IMR-90 (cell line): ENCODE data around the gene PDGFC. TPM values are rescaled to one million over a fixed set of nuclear protein-coding genes. Genes with fewer than 3 reads are reported as not detected.
A peak's percentile ranks its signal among the peaks of the same experiment; 100 is the strongest.

ENCODE experiments used
- ATAC-seq: fragments of 200-7000 bp; cut with Tn5 transposase; 2 replicates; pipeline ENCODE4 v1.9.1; 2020; ENCODE audit warnings: low read depth, mild to moderate bottlenecking, moderate library complexity
- BruUV-seq: library from RNA; stranded (reverse); fragments of 400-500 nt; replicated peaks from 2 replicates; lab custom pipeline; 2021; lab: Mats Ljungman, UMichigan
- CTCF ChIA-PET: fragments of 300-600 bp; formaldehyde crosslinking; extraction: SDS; loops from one replicate; lab custom pipeline; 2021; ENCODE audit warnings: antibody characterized with exemption; lab: Yijun Ruan, JAX
- POLR2A ChIA-PET: fragments of 300-600 bp; sonication (Branson Sonifier 250); formaldehyde crosslinking; loops from one replicate; lab custom pipeline; 2022; ENCODE audit warnings: antibody characterized with exemption; ENCODE audit not compliant: unreplicated experiment; lab: Charles Lee
- DNase-seq: peaks from one replicate; pipeline ENCODE4 v3.0.0; 2013
- H2AFZ ChIP-seq: replicated peaks from 2 replicates; pipeline ENCODE3; 2013; ENCODE audit warnings: low read length, mild to moderate bottlenecking; ENCODE audit not compliant: poor library complexity
- H2AK5ac ChIP-seq: 2 replicates; pipeline ENCODE4 v1.6.1; 2013; ENCODE audit warnings: low read depth, low read length, inconsistent platforms
- H2AK9ac ChIP-seq: replicated peaks from 2 replicates; pipeline ENCODE3; 2013; ENCODE audit warnings: mild to moderate bottlenecking, low read depth, low read length, moderate library complexity; ENCODE audit not compliant: poor library complexity
- H2BK120ac ChIP-seq: 2 replicates; pipeline ENCODE4 v1.6.1; 2013; ENCODE audit warnings: low read depth, low read length, inconsistent platforms
- H2BK15ac ChIP-seq: 3 replicates; pipeline ENCODE4 v1.6.1; 2013; ENCODE audit warnings: low read depth, low read length, inconsistent platforms
- H2BK20ac ChIP-seq: 2 replicates; pipeline ENCODE4 v1.6.1; 2013; ENCODE audit warnings: low read depth, mild to moderate bottlenecking, inconsistent platforms, low read length, moderate library complexity
- H2BK5ac ChIP-seq: 2 replicates; pipeline ENCODE4 v1.6.1; 2013; ENCODE audit warnings: mild to moderate bottlenecking, low read depth, low read length, inconsistent platforms; ENCODE audit not compliant: poor library complexity, severe bottlenecking
- H3K14ac ChIP-seq: replicated peaks from 2 replicates; pipeline ENCODE4 v1.6.1; 2013; ENCODE audit warnings: low read depth, low read length, inconsistent platforms
- H3K18ac ChIP-seq: 2 replicates; pipeline ENCODE4 v1.6.1; 2013; ENCODE audit warnings: low read depth, low read length, control low read depth
- H3K23ac ChIP-seq: 2 replicates; pipeline ENCODE4 v1.6.1; 2013; ENCODE audit warnings: low read depth, low read length, inconsistent platforms
- H3K27ac ChIP-seq: 2 replicates; pipeline ENCODE4 v1.5.1; 2013; ENCODE audit warnings: mild to moderate bottlenecking, control low read depth, low read length; ENCODE audit not compliant: insufficient read depth
- H3K27me3 ChIP-seq: 2 replicates; pipeline ENCODE4 v1.6.1; 2013; ENCODE audit warnings: low read length; ENCODE audit not compliant: control insufficient read depth, insufficient read depth
- H3K36me3 ChIP-seq: 2 replicates; pipeline ENCODE4 v1.6.1; 2013; ENCODE audit warnings: low read length, mixed read lengths; ENCODE audit not compliant: control insufficient read depth, insufficient read depth
- H3K4ac ChIP-seq: 2 replicates; pipeline ENCODE4 v1.6.1; 2013; ENCODE audit warnings: low read depth, low read length, inconsistent platforms
- H3K4me1 ChIP-seq: 2 replicates; pipeline ENCODE4 v1.6.1; 2013; ENCODE audit warnings: low read length, mixed read lengths; ENCODE audit not compliant: control insufficient read depth, insufficient read depth
- H3K4me2 ChIP-seq: 2 replicates; pipeline ENCODE4 v1.6.1; 2013; ENCODE audit warnings: low read depth, mild to moderate bottlenecking, control low read depth, low read length, moderate library complexity
- H3K4me3 ChIP-seq: 2 replicates; pipeline ENCODE4 v1.5.1; 2013; ENCODE audit warnings: low read depth, mild to moderate bottlenecking, control low read depth, low read length, moderate library complexity; ENCODE audit not compliant: insufficient read depth
- H3K56ac ChIP-seq: 2 replicates; pipeline ENCODE4 v1.6.1; 2013; ENCODE audit warnings: low read length, inconsistent platforms; ENCODE audit not compliant: insufficient read depth; ENCODE audit errors: extremely low read depth
- H3K79me1 ChIP-seq, 2 experiments: 2 replicates each; pipeline ENCODE4 v1.6.1; 2013; ENCODE audit warnings: low read length in 2 of 2, inconsistent platforms in 1 of 2, low read depth in 1 of 2
- H3K9ac ChIP-seq: 2 replicates; pipeline ENCODE4 v1.6.1; 2013; ENCODE audit warnings: low read depth, low read length, control low read depth
- H3K9me1 ChIP-seq: 2 replicates; pipeline ENCODE4 v1.6.1; 2013; ENCODE audit warnings: low read length, inconsistent platforms; ENCODE audit not compliant: insufficient read depth
- H3K9me3 ChIP-seq: 2 replicates; pipeline ENCODE4 v1.6.1; 2013; ENCODE audit warnings: low read length; ENCODE audit not compliant: control insufficient read depth, insufficient read depth
- H4K20me1 ChIP-seq: 2 replicates; pipeline ENCODE4 v1.6.1; 2013; ENCODE audit warnings: low read length, inconsistent platforms; ENCODE audit not compliant: insufficient read depth
- H4K5ac ChIP-seq: 2 replicates; pipeline ENCODE4 v1.6.1; 2013; ENCODE audit warnings: mild to moderate bottlenecking, low read depth, low read length, control low read depth
- H4K8ac ChIP-seq, 2 experiments: 2 replicates each; pipeline ENCODE4 v1.6.1; 2013; ENCODE audit warnings: low read depth in 2 of 2, low read length in 2 of 2, control low read depth in 1 of 2, inconsistent platforms in 1 of 2
- H4K91ac ChIP-seq: 2 replicates; pipeline ENCODE4 v1.6.1; 2013; ENCODE audit warnings: low read depth, low read length, inconsistent platforms; ENCODE audit not compliant: insufficient read depth
- BHLHE40 ChIP-seq: fragments of 150-350 bp; IDR thresholded peaks from 2 replicates; pipeline ENCODE4 v1.6.1; 2016; ENCODE audit warnings: mild to moderate bottlenecking, low read depth, low read length
- CEBPB ChIP-seq: IDR thresholded peaks from 2 replicates; pipeline ENCODE4 v1.6.1; 2012; ENCODE audit warnings: low read depth, low read length, improper control_type of control experiment
- CHD1 ChIP-seq: IDR thresholded peaks from 2 replicates; pipeline ENCODE4 v1.6.1; 2012; ENCODE audit warnings: low read depth, low read length, improper control_type of control experiment
- CTCF ChIP-seq: conservative IDR thresholded peaks from 2 replicates; pipeline ENCODE4 v1.5.1; 2012; ENCODE audit warnings: mild to moderate bottlenecking, low read depth, low read length, improper control_type of control experiment
- FOS ChIP-seq: fragments of 150-350 bp; IDR thresholded peaks from 2 replicates; pipeline ENCODE4 v1.6.1; 2016; ENCODE audit warnings: low read depth, low read length
- MAFK ChIP-seq: IDR thresholded peaks from 2 replicates; pipeline ENCODE4 v1.6.1; 2012; ENCODE audit warnings: low read depth, low read length, improper control_type of control experiment
- MAZ ChIP-seq: IDR thresholded peaks from 2 replicates; pipeline ENCODE4 v1.6.1; 2012; ENCODE audit warnings: low read depth, mild to moderate bottlenecking, low read length, improper control_type of control experiment, moderate library complexity, borderline replicate concordance
- MXI1 ChIP-seq: IDR thresholded peaks from 2 replicates; pipeline ENCODE4 v1.6.1; 2012; ENCODE audit warnings: low read depth, mild to moderate bottlenecking, low read length, moderate library complexity, borderline replicate concordance
- NFE2L2 ChIP-seq: fragments of 150-350 bp; IDR thresholded peaks from 2 replicates; pipeline ENCODE4 v1.6.1; 2016; ENCODE audit warnings: low read depth, mild to moderate bottlenecking, low read length
- POLR2A ChIP-seq: IDR thresholded peaks from 2 replicates; pipeline ENCODE4 v1.6.1; 2012; ENCODE audit warnings: mild to moderate bottlenecking, low read depth, low read length
- RAD21 ChIP-seq: IDR thresholded peaks from 2 replicates; pipeline ENCODE4 v1.6.1; 2012; ENCODE audit warnings: low read length, improper control_type of control experiment
- RCOR1 ChIP-seq: IDR thresholded peaks from 2 replicates; pipeline ENCODE4 v1.6.1; 2012; ENCODE audit warnings: mild to moderate bottlenecking, low read length, improper control_type of control experiment; ENCODE audit not compliant: insufficient replicate concordance
- RFX5 ChIP-seq: IDR thresholded peaks from 2 replicates; pipeline ENCODE4 v1.8.0; 2012; ENCODE audit warnings: low read depth, mild to moderate bottlenecking, low read length, moderate library complexity
- SMC3 ChIP-seq: fragments of 150-350 bp; IDR thresholded peaks from 2 replicates; pipeline ENCODE4 v1.6.1; 2016; ENCODE audit warnings: low read depth, mild to moderate bottlenecking, antibody characterized with exemption, low read length, moderate library complexity
- WGBS, 2 experiments: methylation state at CpG; one replicate each; pipeline versions ENCODE4 v1.1.5 to v1.1.7; 2013; ENCODE audit warnings: missing lambda C conversion rate in 2 of 2; ENCODE audit not compliant: insufficient read length in 1 of 2; ENCODE audit errors: extremely low coverage in 2 of 2; 5-methylcytosine and 5-hydroxymethylcytosine counted together
- dilution Hi-C: fragments of 300-500 bp; cut with HindIII; formaldehyde crosslinking; loops from one replicate; pipeline ENCODE4 v1.14.3; 2018; ENCODE audit warnings: low sequenced_read_pairs; ENCODE audit not compliant: unreplicated experiment
- in situ Hi-C: fragments of 300-500 bp; cut with MboI; formaldehyde crosslinking; loops from 3 replicates; pipeline ENCODE4 v1.14.3; 2019; ENCODE audit warnings: low sequenced_read_pairs, inconsistent platforms, mixed read lengths
- intact Hi-C: fragments of 100-400 bp; cut with micrococcal nuclease; formaldehyde crosslinking; loops from 2 replicates; pipeline ENCODE4 v1.10.0; 2022
- polyA plus RNA-seq, 3 experiments: library from polyadenylated mRNA; depleted of rRNA; stranded (reverse); fragments of >200 nt; gene quantifications; 2 replicates each; pipeline ENCODE4 v1.2.3, GENCODE V29; 2012; ENCODE audit warnings: low replicate concordance in 1 of 3
- total RNA-seq: library from RNA; depleted of rRNA; stranded (reverse); fragments of >200 nt; gene quantifications from 2 replicates; pipeline ENCODE4 v1.2.3, GENCODE V29; 2012
- TF ChIP-seq, protein P1 (sequence below): fragments of 150-350 bp; IDR thresholded peaks from 2 replicates; pipeline ENCODE4 v1.6.1; 2017; ENCODE audit warnings: mild to moderate bottlenecking, antibody characterized with exemption, low read length, low read depth
- TF ChIP-seq, protein P2 (sequence below): fragments of 150-350 bp; IDR thresholded peaks from 2 replicates; pipeline ENCODE4 v1.6.1; 2016; ENCODE audit warnings: low read depth, mild to moderate bottlenecking, low read length, moderate library complexity, borderline replicate concordance

PDGFC gene
- total and polyA plus RNA-seq, 2 of the 4 experiments (the other 2 are of a cell fraction): 19.8 to 90.7 TPM

- peak; percentile 60 for DNase-seq
- in situ Hi-C loops: loop anchor here (25.0 kb wide), 1 partner anchor 805 kb away; the partner anchor contains the start of gene CTSO
These were observed 204.8 kb downstream of the PDGFC start for GRCh38 chr4:156766846-156767245.

More at GRCh38 chr4:156766846-156767245, 204.8 kb downstream of the PDGFC start:
- dilution Hi-C loops: no loop called here
- Histone ChIP-seq H3K27ac (no peak overlapping the region), H3K4me1 (peaks cover 8% of the 10 kb centered on the region), H3K9me3 (no peaks in the 10 kb centered on the region), H3K36me3 (0 out of 2 replicates have a peak, but pooled peaks cover 1% of the 10 kb centered on the region), H2BK15ac (no peak overlapping the region), H3K14ac (no peak overlapping the region; the same call in 1 of the 2 replicates), H2BK5ac (peak overlapping the region; percentile 68), H2AFZ (no peak overlapping the region), H3K56ac (no peak overlapping the region), H2BK20ac (peak overlapping the region; percentile 39; the same call in 1 of the 2 replicates), H3K4ac (peak overlapping the region; percentile 3; the same call in 1 of the 2 replicates), H3K9me1 (peaks cover 5% of the 10 kb centered on the region), H3K23ac (no peak overlapping the region), H4K91ac (no peak overlapping the region), H3K18ac (no peak overlapping the region), H3K9ac (no peak overlapping the region), H3K4me2 (no peak overlapping the region), H3K4me3 (no peak overlapping the region), H3K79me1 (peaks cover 3 to 11% of the 10 kb centered on the region in 2 experiments; a peak in 3 of 4 replicates), H4K20me1 (no peaks in the 10 kb centered on the region), H4K5ac (peak overlapping the region; percentile 6; the same call in 1 of the 2 replicates), H4K8ac (peak overlapping the region in 1 of 2 experiments; percentile 40; a peak in 1 of 4 replicates), H2AK5ac (no peak overlapping the region), H3K27me3 (no peaks in the 10 kb centered on the region), H2AK9ac (no peak overlapping the region), H2BK120ac (peak overlapping the region; percentile 12; the same call in 1 of the 2 replicates)
- intact Hi-C loops: no loop called here
- TF ChIP-seq, protein P1, sequence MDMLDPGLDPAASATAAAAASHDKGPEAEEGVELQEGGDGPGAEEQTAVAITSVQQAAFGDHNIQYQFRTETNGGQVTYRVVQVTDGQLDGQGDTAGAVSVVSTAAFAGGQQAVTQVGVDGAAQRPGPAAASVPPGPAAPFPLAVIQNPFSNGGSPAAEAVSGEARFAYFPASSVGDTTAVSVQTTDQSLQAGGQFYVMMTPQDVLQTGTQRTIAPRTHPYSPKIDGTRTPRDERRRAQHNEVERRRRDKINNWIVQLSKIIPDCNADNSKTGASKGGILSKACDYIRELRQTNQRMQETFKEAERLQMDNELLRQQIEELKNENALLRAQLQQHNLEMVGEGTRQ: no peak
- no peak for TF ChIP-seq RAD21
- TF ChIP-seq BHLHE40: no peak
- no peak for TF ChIP-seq NFE2L2
- TF ChIP-seq RCOR1: no peak
- no peak for TF ChIP-seq RFX5
- TF ChIP-seq CHD1: no peak
- no peak for TF ChIP-seq CTCF
- no peak for TF ChIP-seq POLR2A
- TF ChIP-seq SMC3: no peak
- no peak for TF ChIP-seq CEBPB
- no peak for TF ChIP-seq MXI1
- TF ChIP-seq MAFK: no peak
- TF ChIP-seq MAZ: no peak
- TF ChIP-seq FOS: no peak
- TF ChIP-seq, protein P2, sequence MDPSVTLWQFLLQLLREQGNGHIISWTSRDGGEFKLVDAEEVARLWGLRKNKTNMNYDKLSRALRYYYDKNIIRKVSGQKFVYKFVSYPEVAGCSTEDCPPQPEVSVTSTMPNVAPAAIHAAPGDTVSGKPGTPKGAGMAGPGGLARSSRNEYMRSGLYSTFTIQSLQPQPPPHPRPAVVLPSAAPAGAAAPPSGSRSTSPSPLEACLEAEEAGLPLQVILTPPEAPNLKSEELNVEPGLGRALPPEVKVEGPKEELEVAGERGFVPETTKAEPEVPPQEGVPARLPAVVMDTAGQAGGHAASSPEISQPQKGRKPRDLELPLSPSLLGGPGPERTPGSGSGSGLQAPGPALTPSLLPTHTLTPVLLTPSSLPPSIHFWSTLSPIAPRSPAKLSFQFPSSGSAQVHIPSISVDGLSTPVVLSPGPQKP: no peak
- no CpG with 5 or more reads among the region's 1 CpG for WGBS, 2 experiments
- no TSS peak for BruUV-seq
- no peak for ATAC-seq
- CTCF ChIA-PET: no interaction called here
- POLR2A ChIA-PET: no interaction called here
